Measurements from ENCODE around the gene ABTB2.

- TF ChIP-seq, protein P1, sequence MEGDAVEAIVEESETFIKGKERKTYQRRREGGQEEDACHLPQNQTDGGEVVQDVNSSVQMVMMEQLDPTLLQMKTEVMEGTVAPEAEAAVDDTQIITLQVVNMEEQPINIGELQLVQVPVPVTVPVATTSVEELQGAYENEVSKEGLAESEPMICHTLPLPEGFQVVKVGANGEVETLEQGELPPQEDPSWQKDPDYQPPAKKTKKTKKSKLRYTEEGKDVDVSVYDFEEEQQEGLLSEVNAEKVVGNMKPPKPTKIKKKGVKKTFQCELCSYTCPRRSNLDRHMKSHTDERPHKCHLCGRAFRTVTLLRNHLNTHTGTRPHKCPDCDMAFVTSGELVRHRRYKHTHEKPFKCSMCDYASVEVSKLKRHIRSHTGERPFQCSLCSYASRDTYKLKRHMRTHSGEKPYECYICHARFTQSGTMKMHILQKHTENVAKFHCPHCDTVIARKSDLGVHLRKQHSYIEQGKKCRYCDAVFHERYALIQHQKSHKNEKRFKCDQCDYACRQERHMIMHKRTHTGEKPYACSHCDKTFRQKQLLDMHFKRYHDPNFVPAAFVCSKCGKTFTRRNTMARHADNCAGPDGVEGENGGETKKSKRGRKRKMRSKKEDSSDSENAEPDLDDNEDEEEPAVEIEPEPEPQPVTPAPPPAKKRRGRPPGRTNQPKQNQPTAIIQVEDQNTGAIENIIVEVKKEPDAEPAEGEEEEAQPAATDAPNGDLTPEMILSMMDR (IDR thresholded peaks at IDR 0.05) = no peak
- no peak for TF ChIP-seq EP300 (IDR thresholded peaks at IDR 0.05)
- TF ChIP-seq POLR2AphosphoS5 (IDR thresholded peaks at IDR 0.05) = no peak
These were observed 141.1 kb downstream of the ABTB2 start for GRCh38 chr11:34216706-34217105.

All from upper lobe of left lung (tissue), 4 donors.